Placental pericyte (primary cell): ENCODE results near the gene FREY1. TPM values are rescaled to one million over a fixed set of nuclear protein-coding genes. Genes with fewer than 3 reads are reported as not detected.

Experiments used
- total RNA-seq: library from RNA; depleted of rRNA; stranded (reverse); fragments of >200 nt; gene quantifications from 2 replicates; pipeline ENCODE4 v1.2.3, GENCODE V29; 2012

FREY1 gene, protein sequence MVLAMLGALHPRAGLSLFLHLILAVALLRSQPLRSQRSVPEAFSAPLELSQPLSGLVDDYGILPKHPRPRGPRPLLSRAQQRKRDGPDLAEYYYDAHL
- 0.72 and 0.88 TPM in 2 replicates for total RNA-seq

GRCh38 chr11:45906965-45907611 lies at the start of gene FREY1:
Gene FREY1, minus strand, starts transcription at chr11:45907271. Its CDS starts 26 bp downstream, at chr11:45907245.

DNA sequence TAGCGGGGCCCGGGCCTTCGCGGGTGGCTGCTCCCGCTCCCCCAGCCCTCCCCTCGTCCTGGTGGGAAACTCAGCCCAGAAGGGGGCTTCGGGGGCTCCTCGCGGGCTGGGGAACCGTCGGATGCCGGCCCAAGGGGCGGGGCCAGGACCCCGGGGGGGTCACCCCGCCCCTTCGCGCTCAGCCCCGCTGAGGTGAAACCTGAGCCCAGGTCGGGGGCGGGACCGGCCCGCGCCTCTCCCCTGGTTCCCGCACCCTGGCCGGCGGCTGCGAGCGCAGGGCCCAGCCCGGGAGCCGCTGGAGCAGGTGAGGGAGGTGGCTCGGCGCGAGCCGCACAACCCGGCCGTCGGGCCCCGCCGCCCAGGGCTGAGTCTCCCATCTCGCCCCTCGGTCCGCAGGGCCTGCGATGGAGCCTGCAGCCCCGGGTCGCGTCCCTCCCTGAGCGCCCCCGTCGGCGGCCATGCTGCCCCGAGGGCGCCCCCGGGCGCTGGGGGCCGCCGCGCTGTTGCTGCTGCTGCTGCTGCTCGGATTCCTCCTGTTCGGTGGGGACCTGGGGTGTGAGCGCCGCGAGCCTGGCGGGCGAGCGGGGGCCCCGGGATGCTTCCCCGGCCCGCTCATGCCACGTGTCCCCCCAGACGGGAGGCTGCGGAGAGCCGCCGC lies 15.5 kb upstream of the FREY1 start, which contains the start of gene LARGE2:
LARGE2 (plus strand) TSS at position 232 of the 658 bp plus-strand sequence; CDS start at position 459, 227 bp downstream.

DNA sequence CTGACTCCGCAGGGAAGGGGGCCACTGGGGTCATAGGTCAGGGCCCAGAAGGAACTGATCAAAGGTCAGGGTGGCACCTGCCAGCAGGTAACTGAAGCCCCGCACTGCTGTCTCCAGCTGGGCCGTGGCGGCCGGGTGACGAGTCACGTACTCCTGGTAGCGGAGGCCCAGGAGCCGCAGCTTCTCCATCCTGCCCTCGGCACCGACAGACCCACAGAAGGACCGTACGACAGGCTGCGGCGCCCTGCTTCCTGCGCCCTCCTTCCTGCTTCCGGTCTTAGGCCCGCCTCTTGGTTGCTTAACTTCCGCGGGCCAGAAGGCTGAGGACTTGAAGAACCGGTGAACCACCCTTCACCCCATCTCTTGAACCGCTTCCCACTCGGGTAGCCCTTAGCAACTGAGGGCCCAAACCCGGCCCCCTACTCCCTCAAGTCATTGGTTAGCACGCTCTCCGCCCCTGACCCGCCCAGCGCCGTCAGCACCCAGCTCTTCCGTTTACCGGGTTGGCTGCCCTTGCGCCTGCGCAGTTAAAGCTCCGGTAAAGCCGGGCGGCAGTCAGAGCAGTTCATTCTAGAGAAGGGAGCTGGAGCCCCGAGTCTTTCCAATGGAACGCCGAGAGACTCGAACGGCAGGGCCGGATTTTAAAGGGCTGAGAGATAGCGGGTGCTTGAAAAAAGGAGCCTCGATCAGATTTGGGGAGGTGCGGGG lies 10.7 kb upstream of the FREY1 start, which contains the start of gene PEX16:
PEX16 (minus strand) TSS at position 255 of the 708 bp plus-strand sequence; CDS start at position 189, 66 bp downstream.

DNA sequence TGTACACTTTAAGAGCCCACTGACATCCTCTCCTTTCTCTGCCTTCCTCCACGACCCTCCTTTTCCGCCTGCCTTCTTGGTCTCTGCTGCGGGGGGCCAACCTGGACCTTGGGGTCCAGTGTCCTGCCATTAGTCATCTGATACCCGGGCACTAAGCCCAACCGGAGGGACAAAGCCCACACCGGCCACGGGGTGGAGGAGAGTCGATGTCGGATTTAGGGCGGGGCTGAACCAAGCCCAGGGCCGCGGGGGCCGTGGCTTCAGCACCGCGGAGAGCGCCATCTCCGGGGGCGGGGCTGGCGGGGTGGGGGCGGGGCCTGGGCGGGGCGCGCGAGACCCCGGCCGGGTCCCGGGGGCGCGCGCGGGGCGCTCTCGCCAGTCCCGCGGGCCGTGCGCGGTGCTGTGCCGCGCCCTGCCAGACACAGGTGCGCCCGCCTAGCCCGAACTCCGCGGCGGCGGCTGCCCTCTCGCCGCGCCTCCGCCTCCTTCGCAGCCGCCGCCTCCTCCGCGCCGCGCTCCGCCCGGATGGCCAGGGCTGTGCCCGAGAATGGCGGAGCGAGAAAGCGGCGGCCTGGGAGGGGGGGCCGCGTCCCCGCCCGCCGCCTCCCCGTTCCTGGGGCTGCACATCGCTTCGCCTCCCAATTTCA lies 21.7 kb downstream of the FREY1 start, which contains the start of gene MAPK8IP1:
MAPK8IP1 (plus strand) TSS at position 378 of the 647 bp plus-strand sequence; CDS start at position 548, 170 bp downstream.

Other genes starting within 250 kb of the FREY1 start
- 1.8 and 2.3 TPM in 2 replicates for gene CHST1, start 241.6 kb downstream of the FREY1 start, total RNA-seq
- 25.3 and 32.0 TPM in 2 replicates for gene SLC35C1, start 102.1 kb downstream of the FREY1 start, total RNA-seq
- gene CRY2, start 59.8 kb downstream of the FREY1 start, total RNA-seq = 12.3 and 15.2 TPM in 2 replicates
- gene MAPK8IP1, start 21.6 kb downstream of the FREY1 start, total RNA-seq = 6.8 and 9.7 TPM in 2 replicates
- 21.2 and 36.1 TPM in 2 replicates for gene PEX16, start 10.6 kb upstream of the FREY1 start, total RNA-seq
- gene LARGE2, start 15.4 kb upstream of the FREY1 start, total RNA-seq = not detected in 2 replicates
- gene PHF21A, start 214.2 kb upstream of the FREY1 start, total RNA-seq = 14.7 and 16.3 TPM in 2 replicates